HEK293 (cell line): ENCODE data around the gene GRIP1.

Experiments used
- CTCF ChIA-PET: fragments of 350-600 bp; formaldehyde crosslinking; extraction: SDS; loops from one replicate; lab custom pipeline; 2021; ENCODE audit warnings: antibody characterized with exemption; lab: Yijun Ruan, JAX
- POLR2A ChIA-PET: fragments of 300-600 bp; formaldehyde crosslinking; extraction: SDS; loops from one replicate; lab custom pipeline; 2020; ENCODE audit warnings: antibody characterized with exemption, inconsistent platforms; lab: Yijun Ruan, JAX
- H3K27ac ChIP-seq: fragments of 200-500 bp; sonication (Bioruptor generic); 2 replicates; pipeline ENCODE4 v1.5.1; 2014; ENCODE audit warnings: low read depth, low read length, control low read depth, inconsistent platforms; ENCODE audit errors: extremely low read depth
- H3K36me3 ChIP-seq, 2 experiments: fragments of 200-500 bp in 1 of 2; sonication (Bioruptor generic) in 1 of 2; 1 replicate in 1 of 2; 2 replicates in 1 of 2; pipeline ENCODE4 v1.5.1; 2014 to 2017; ENCODE audit warnings: inconsistent platforms in 2 of 2, low read length in 2 of 2; ENCODE audit not compliant: control insufficient read depth in 2 of 2, insufficient read depth in 1 of 2
- H3K4me1 ChIP-seq: fragments of 200-500 bp; sonication (Bioruptor generic); 2 replicates; pipeline ENCODE4 v1.5.1; 2014; ENCODE audit warnings: mild to moderate bottlenecking, low read length, inconsistent platforms; ENCODE audit not compliant: control insufficient read depth, insufficient read depth
- H3K4me3 ChIP-seq: 2 replicates; pipeline ENCODE4 v1.5.1; 2011; ENCODE audit warnings: low read depth, mild to moderate bottlenecking, control low read depth, low read length, moderate library complexity
- H3K9me3 ChIP-seq: fragments of 200-500 bp; sonication (Bioruptor generic); 2 replicates; pipeline ENCODE4 v1.5.1; 2014; ENCODE audit warnings: low read depth, low read length, inconsistent platforms; ENCODE audit not compliant: control insufficient read depth, insufficient read depth
- HOXD13 ChIP-seq: sonication (generic); formaldehyde crosslinking; IDR thresholded peaks from 2 replicates; pipeline ENCODE4 v1.8.0; 2022; ENCODE audit warnings: missing genetic modification reagents, borderline replicate concordance
- KLF10 ChIP-seq: fragments of 450-650 bp; IDR thresholded peaks from 2 replicates; pipeline ENCODE4 v1.5.1; 2018; ENCODE audit warnings: missing biosample characterization, mild to moderate bottlenecking, missing genetic modification characterization
- RBAK ChIP-seq: fragments of 450-650 bp; formaldehyde crosslinking; IDR thresholded peaks from 2 replicates; pipeline ENCODE4 v1.5.1; 2016; ENCODE audit warnings: missing biosample characterization, missing genetic modification characterization
- ZBTB17 ChIP-seq: fragments of 450-650 bp; formaldehyde crosslinking; IDR thresholded peaks from 2 replicates; pipeline ENCODE4 v1.5.1; 2016; ENCODE audit warnings: missing biosample characterization, missing genetic modification characterization
- ZFP69B ChIP-seq: fragments of 450-650 bp; formaldehyde crosslinking; IDR thresholded peaks from 2 replicates; pipeline ENCODE4 v1.5.1; 2016; ENCODE audit warnings: missing biosample characterization, missing genetic modification characterization
- ZNF138 ChIP-seq: fragments of 450-650 bp; formaldehyde crosslinking; IDR thresholded peaks from 2 replicates; pipeline ENCODE4 v1.5.1; 2016; ENCODE audit warnings: missing biosample characterization, missing genetic modification characterization, borderline replicate concordance
- ZNF140 ChIP-seq: fragments of 450-650 bp; formaldehyde crosslinking; IDR thresholded peaks from 2 replicates; pipeline ENCODE4 v1.5.1; 2016; ENCODE audit warnings: missing biosample characterization, missing genetic modification characterization
- ZNF37A ChIP-seq: fragments of 450-650 bp; IDR thresholded peaks from 2 replicates; pipeline ENCODE4 v1.5.1; 2018; ENCODE audit warnings: missing biosample characterization, missing genetic modification characterization
- ZNF530 ChIP-seq: fragments of 450-650 bp; formaldehyde crosslinking; IDR thresholded peaks from 2 replicates; pipeline ENCODE4 v1.5.1; 2016; ENCODE audit warnings: low read depth, missing biosample characterization, missing genetic modification characterization
- ZNF555 ChIP-seq: fragments of 450-650 bp; formaldehyde crosslinking; conservative IDR thresholded peaks from 2 replicates; pipeline ENCODE4 v1.5.1; 2017; ENCODE audit warnings: missing biosample characterization, mild to moderate bottlenecking, missing genetic modification characterization, inconsistent platforms
- ZNF558 ChIP-seq: fragments of 450-650 bp; formaldehyde crosslinking; IDR thresholded peaks from 2 replicates; pipeline ENCODE4 v1.5.1; 2016; ENCODE audit warnings: missing biosample characterization, missing genetic modification characterization
- ZNF670 ChIP-seq: fragments of 450-650 bp; formaldehyde crosslinking; IDR thresholded peaks from 2 replicates; pipeline ENCODE4 v1.5.1; 2016; ENCODE audit warnings: missing biosample characterization, missing genetic modification characterization, low read depth
- ZNF777 ChIP-seq: fragments of 450-650 bp; formaldehyde crosslinking; IDR thresholded peaks from 2 replicates; pipeline ENCODE4 v1.5.1; 2017; ENCODE audit warnings: missing biosample characterization, missing genetic modification characterization, borderline replicate concordance
- ZNF837 ChIP-seq: fragments of 450-650 bp; formaldehyde crosslinking; IDR thresholded peaks from 2 replicates; pipeline ENCODE4 v1.5.1; 2016; ENCODE audit warnings: missing biosample characterization, missing genetic modification characterization
- TF ChIP-seq, protein P1 (sequence below): fragments of 450-650 bp; formaldehyde crosslinking; conservative IDR thresholded peaks from 2 replicates; pipeline ENCODE4 v1.5.1; 2016; ENCODE audit warnings: low read depth, missing biosample characterization, missing genetic modification characterization
- TF ChIP-seq, protein P2 (sequence below): fragments of 450-650 bp; formaldehyde crosslinking; IDR thresholded peaks from 2 replicates; pipeline ENCODE4 v1.5.1; 2016; ENCODE audit warnings: missing biosample characterization, missing genetic modification characterization
- TF ChIP-seq, protein P3 (sequence below): fragments of 450-650 bp; formaldehyde crosslinking; IDR thresholded peaks from 2 replicates; pipeline ENCODE4 v1.5.1; 2016; ENCODE audit warnings: missing biosample characterization, missing genetic modification characterization
- TF ChIP-seq, protein P4 (sequence below): fragments of 450-650 bp; formaldehyde crosslinking; IDR thresholded peaks from 2 replicates; pipeline ENCODE4 v1.5.1; 2016; ENCODE audit warnings: missing biosample characterization, missing genetic modification characterization
- TF ChIP-seq, protein P5 (sequence below): fragments of 450-650 bp; formaldehyde crosslinking; IDR thresholded peaks from 2 replicates; pipeline ENCODE4 v1.5.1; 2016; ENCODE audit warnings: missing biosample characterization, missing genetic modification characterization
- TF ChIP-seq, protein P6 (sequence below): fragments of 450-650 bp; formaldehyde crosslinking; IDR thresholded peaks from 2 replicates; pipeline ENCODE4 v1.5.1; 2016; ENCODE audit warnings: missing biosample characterization, missing genetic modification characterization

GRIP1 gene

DNA sequence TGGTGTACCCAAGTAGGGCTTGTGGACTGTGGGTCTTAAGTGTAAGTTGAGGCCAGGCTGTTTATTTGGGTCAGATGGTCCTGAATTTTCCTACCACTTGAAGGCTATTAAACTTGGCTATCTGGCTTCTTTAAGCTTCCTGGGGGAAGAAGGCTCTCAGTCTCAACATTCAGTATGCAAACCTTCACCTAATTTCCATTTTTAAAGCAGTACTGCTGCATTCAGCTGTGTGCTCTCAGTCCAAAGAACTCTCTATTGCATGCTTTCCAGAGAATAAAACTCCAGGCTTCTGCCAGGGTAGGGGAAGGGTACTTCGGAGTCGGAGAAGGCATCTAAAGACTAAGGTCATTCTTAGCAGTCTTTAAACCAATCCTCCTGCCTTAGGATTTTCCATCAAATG lies 252.2 kb downstream of the GRIP1 start (continued):
- TF ChIP-seq, protein P1, sequence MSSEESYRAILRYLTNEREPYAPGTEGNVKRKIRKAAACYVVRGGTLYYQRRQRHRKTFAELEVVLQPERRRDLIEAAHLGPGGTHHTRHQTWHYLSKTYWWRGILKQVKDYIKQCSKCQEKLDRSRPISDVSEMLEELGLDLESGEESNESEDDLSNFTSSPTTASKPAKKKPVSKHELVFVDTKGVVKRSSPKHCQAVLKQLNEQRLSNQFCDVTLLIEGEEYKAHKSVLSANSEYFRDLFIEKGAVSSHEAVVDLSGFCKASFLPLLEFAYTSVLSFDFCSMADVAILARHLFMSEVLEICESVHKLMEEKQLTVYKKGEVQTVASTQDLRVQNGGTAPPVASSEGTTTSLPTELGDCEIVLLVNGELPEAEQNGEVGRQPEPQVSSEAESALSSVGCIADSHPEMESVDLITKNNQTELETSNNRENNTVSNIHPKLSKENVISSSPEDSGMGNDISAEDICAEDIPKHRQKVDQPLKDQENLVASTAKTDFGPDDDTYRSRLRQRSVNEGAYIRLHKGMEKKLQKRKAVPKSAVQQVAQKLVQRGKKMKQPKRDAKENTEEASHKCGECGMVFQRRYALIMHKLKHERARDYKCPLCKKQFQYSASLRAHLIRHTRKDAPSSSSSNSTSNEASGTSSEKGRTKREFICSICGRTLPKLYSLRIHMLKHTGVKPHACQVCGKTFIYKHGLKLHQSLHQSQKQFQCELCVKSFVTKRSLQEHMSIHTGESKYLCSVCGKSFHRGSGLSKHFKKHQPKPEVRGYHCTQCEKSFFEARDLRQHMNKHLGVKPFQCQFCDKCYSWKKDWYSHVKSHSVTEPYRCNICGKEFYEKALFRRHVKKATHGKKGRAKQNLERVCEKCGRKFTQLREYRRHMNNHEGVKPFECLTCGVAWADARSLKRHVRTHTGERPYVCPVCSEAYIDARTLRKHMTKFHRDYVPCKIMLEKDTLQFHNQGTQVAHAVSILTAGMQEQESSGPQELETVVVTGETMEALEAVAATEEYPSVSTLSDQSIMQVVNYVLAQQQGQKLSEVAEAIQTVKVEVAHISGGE (tag by site-specific recombination): no peak
- no peak for TF ChIP-seq ZNF37A (tag by site-specific recombination)

DNA sequence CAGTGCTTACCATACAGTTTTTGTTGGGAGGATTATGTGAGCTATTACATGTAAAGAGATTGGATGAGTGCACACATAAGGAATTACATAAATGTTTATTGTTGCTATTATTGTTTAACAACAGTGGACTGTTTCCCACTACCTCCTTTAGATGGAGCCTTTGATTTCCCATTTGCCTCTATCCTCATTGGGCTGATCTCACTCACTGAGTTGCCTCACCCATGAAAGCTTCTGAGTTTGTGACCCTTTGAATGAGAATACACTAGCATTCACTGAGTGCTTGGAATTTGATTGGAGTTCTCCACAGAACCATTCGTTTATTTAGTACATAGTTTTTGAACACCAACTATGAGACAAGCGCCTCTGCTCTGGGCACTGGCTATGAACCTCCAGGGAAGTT lies 255.6 kb downstream of the GRIP1 start:
- Histone ChIP-seq H3K27ac (no peak overlapping the region), H3K9me3 (no peaks in the 10 kb centered on the region), H3K36me3 (no peaks in the 10 kb centered on the region), H3K4me1 (no peaks in the 10 kb centered on the region), H3K4me3 (no peak overlapping the region)
- ChIA-PET CTCF (interaction anchor here (0.6 kb wide), 1 partner anchor 368 kb away, joined by 3 read pairs; no protein-coding TSS in a partner anchor), POLR2A (interaction anchor here (0.7 kb wide), 1 partner anchor 37 kb away, joined by 3 read pairs; no protein-coding TSS in a partner anchor)
- TF ChIP-seq ZNF140 (tag by site-specific recombination) (no peak), ZBTB17 (tag by site-specific recombination) (no peak), ZNF138 (tag by site-specific recombination) (no peak), ZFP69B (tag by site-specific recombination) (no peak), ZNF555 (tag by site-specific recombination) (no peak), ZNF837 (no peak), RBAK (tag by site-specific recombination) (no peak), HOXD13 (CRISPR knock-in tag) (no peak), KLF10 (tag by site-specific recombination) (no peak), ZNF777 (tag by site-specific recombination) (no peak), ZNF558 (no peak), ZNF530 (tag by site-specific recombination) (no peak), ZNF670 (tag by site-specific recombination) (no peak)
- TF ChIP-seq, protein P2, sequence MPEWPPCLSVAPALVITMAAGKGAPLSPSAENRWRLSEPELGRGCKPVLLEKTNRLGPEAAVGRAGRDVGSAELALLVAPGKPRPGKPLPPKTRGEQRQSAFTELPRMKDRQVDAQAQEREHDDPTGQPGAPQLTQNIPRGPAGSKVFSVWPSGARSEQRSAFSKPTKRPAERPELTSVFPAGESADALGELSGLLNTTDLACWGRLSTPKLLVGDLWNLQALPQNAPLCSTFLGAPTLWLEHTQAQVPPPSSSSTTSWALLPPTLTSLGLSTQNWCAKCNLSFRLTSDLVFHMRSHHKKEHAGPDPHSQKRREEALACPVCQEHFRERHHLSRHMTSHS (tag by site-specific recombination): no peak
- TF ChIP-seq, protein P3, sequence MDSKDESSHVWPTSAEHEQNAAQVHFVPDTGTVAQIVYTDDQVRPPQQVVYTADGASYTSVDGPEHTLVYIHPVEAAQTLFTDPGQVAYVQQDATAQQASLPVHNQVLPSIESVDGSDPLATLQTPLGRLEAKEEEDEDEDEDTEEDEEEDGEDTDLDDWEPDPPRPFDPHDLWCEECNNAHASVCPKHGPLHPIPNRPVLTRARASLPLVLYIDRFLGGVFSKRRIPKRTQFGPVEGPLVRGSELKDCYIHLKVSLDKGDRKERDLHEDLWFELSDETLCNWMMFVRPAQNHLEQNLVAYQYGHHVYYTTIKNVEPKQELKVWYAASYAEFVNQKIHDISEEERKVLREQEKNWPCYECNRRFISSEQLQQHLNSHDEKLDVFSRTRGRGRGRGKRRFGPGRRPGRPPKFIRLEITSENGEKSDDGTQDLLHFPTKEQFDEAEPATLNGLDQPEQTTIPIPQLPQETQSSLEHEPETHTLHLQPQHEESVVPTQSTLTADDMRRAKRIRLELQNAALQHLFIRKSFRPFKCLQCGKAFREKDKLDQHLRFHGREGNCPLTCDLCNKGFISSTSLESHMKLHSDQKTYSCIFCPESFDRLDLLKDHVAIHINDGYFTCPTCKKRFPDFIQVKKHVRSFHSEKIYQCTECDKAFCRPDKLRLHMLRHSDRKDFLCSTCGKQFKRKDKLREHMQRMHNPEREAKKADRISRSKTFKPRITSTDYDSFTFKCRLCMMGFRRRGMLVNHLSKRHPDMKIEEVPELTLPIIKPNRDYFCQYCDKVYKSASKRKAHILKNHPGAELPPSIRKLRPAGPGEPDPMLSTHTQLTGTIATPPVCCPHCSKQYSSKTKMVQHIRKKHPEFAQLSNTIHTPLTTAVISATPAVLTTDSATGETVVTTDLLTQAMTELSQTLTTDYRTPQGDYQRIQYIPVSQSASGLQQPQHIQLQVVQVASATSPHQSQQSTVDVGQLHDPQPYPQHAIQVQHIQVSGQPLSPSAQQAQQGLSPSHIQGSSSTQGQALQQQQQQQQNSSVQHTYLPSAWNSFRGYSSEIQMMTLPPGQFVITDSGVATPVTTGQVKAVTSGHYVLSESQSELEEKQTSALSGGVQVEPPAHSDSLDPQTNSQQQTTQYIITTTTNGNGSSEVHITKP (tag by site-specific recombination): no peak
- TF ChIP-seq, protein P4, sequence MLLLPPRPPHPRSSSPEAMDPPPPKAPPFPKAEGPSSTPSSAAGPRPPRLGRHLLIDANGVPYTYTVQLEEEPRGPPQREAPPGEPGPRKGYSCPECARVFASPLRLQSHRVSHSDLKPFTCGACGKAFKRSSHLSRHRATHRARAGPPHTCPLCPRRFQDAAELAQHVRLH (tag by site-specific recombination): no peak
- TF ChIP-seq, protein P5, sequence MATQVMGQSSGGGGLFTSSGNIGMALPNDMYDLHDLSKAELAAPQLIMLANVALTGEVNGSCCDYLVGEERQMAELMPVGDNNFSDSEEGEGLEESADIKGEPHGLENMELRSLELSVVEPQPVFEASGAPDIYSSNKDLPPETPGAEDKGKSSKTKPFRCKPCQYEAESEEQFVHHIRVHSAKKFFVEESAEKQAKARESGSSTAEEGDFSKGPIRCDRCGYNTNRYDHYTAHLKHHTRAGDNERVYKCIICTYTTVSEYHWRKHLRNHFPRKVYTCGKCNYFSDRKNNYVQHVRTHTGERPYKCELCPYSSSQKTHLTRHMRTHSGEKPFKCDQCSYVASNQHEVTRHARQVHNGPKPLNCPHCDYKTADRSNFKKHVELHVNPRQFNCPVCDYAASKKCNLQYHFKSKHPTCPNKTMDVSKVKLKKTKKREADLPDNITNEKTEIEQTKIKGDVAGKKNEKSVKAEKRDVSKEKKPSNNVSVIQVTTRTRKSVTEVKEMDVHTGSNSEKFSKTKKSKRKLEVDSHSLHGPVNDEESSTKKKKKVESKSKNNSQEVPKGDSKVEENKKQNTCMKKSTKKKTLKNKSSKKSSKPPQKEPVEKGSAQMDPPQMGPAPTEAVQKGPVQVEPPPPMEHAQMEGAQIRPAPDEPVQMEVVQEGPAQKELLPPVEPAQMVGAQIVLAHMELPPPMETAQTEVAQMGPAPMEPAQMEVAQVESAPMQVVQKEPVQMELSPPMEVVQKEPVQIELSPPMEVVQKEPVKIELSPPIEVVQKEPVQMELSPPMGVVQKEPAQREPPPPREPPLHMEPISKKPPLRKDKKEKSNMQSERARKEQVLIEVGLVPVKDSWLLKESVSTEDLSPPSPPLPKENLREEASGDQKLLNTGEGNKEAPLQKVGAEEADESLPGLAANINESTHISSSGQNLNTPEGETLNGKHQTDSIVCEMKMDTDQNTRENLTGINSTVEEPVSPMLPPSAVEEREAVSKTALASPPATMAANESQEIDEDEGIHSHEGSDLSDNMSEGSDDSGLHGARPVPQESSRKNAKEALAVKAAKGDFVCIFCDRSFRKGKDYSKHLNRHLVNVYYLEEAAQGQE (tag by site-specific recombination): no peak
- TF ChIP-seq, protein P6, sequence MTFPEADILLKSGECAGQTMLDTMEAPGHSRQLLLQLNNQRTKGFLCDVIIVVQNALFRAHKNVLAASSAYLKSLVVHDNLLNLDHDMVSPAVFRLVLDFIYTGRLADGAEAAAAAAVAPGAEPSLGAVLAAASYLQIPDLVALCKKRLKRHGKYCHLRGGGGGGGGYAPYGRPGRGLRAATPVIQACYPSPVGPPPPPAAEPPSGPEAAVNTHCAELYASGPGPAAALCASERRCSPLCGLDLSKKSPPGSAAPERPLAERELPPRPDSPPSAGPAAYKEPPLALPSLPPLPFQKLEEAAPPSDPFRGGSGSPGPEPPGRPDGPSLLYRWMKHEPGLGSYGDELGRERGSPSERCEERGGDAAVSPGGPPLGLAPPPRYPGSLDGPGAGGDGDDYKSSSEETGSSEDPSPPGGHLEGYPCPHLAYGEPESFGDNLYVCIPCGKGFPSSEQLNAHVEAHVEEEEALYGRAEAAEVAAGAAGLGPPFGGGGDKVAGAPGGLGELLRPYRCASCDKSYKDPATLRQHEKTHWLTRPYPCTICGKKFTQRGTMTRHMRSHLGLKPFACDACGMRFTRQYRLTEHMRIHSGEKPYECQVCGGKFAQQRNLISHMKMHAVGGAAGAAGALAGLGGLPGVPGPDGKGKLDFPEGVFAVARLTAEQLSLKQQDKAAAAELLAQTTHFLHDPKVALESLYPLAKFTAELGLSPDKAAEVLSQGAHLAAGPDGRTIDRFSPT (tag by site-specific recombination): no peak
